NCI-H187 (cell line): ENCODE measurements around the gene PSME2.

Source experiments
- DNase-seq, 2 experiments: peaks; one replicate each; lab custom pipeline; 2025; lab: John Stamatoyannopoulos, UW

The PSME2 gene

GRCh38 chr14:24179294-24179960, 33.0 kb upstream of the PSME2 start:
- no peak for DNase-seq

GRCh38 chr14:24178399-24179178, 32.2 kb upstream of the PSME2 start:
- DNase-seq, result no peak

- DNase-seq, result no peak
Observed at GRCh38 chr14:24177891-24178290, 31.5 kb upstream of the PSME2 start.

GRCh38 chr14:24177041-24177825, 30.8 kb upstream of the PSME2 start:
- DNase-seq, result no peak

GRCh38 chr14:24176599-24176998, 30.2 kb upstream of the PSME2 start:
- no peak for DNase-seq

- no peak for DNase-seq
Observed at GRCh38 chr14:24172871-24173281, 26.5 kb upstream of the PSME2 start.

GRCh38 chr14:24172261-24172860, 26.0 kb upstream of the PSME2 start:
- DNase-seq, result no peak

GRCh38 chr14:24171422-24172260, 25.2 kb upstream of the PSME2 start, which contains the start of gene REC8:
REC8 (plus strand) TSS chr14:24172080; CDS start chr14:24172553, 473 bp downstream.
- DNase-seq, result peak; percentile 96 to 98

- DNase-seq, result no peak
Observed at GRCh38 chr14:24167469-24168114, 21.2 kb upstream of the PSME2 start.

- DNase-seq, result no peak
Observed at GRCh38 chr14:24165785-24166184, 19.4 kb upstream of the PSME2 start.

GRCh38 chr14:24164518-24164991, 18.1 kb upstream of the PSME2 start:
- DNase-seq, result no peak

GRCh38 chr14:24162093-24162492, 15.7 kb upstream of the PSME2 start:
- DNase-seq, result no peak

- DNase-seq, result peak; percentile 95 to 98
Observed at GRCh38 chr14:24160850-24161804, 14.7 kb upstream of the PSME2 start, which contains the start of gene IRF9. IRF9 (plus strand) TSS chr14:24161265; CDS start chr14:24162145, 880 bp downstream.

GRCh38 chr14:24160499-24160849, 14.1 kb upstream of the PSME2 start:
- DNase-seq, result no peak

GRCh38 chr14:24159777-24160498, 13.5 kb upstream of the PSME2 start:
- DNase-seq, result no peak

GRCh38 chr14:24157331-24157730, 10.9 kb upstream of the PSME2 start:
- no peak for DNase-seq

GRCh38 chr14:24156840-24157239, 10.4 kb upstream of the PSME2 start:
- DNase-seq, result no peak

GRCh38 chr14:24155100-24155499, 8.7 kb upstream of the PSME2 start:
- no peak for DNase-seq
